ENCODE data around the gene FOXK1.
A peak's percentile ranks its signal among the peaks of the same experiment; 100 is the strongest.
"Not testable (repeated sequence)": the region's sequence is repeated elsewhere in the genome, so short reads cannot be mapped to it uniquely, and the experiment has no call there.

FOXK1 gene

DNA sequence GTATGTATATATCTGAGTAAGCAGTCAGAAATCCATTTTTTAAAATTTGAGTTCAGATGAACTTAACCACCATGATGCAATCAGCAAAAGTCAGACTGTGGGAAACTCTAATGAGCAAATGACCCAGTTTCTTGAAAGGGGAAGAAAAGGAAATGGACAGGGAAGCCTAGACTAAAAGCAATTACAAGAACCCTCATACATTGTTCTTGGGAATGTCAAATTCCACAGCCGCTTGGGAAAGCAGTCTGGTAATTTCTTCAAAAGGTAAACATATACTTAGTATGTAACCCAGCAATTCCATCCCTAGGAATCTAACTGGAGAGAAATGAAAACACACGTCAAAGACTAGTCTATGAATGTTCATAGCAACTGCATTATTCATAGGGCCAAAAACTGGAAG lies 16.4 kb upstream of the FOXK1 start:
- DNase-seq (ENCODE audit: extremely low read depth in 1 of 2, low read depth in 1 of 2) = no peak

DNA sequence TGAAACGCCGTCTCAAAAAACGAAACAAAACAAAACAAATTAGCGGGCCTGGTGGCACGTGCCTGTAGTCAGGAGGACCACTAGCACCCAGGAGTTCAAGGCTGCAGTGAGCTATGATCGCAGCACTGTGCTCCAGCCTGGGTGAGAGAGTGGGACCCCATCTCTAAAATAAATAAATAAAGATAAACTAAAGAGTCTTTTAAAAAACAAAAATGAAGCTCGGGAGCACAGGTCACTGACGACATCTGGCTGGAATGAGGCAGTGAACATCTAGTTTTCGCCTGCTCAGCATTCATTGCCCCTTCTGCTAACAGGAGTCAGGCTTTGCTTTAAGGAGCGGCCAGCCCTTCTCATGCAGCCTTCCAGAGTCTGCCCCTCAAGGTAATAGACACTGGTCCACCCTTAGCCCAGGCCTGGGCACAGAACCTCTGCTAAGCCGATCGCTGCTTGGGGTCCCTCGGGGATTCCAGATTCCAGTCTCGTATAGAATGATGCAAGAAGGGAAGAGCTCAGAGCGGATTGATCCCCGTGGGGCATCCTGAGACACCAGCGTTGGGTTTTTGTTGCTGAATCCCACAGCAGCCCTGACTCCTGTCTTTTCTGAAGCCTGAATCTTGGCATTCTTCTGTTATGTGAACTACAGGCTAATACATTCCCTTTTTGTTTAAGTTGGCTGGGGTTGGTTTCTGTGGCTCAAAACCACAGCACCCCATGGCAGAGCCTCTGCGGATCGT lies 14.2 kb upstream of the FOXK1 start:
- no peak for DNase-seq (ENCODE audit: extremely low read depth in 1 of 2, low read depth in 1 of 2)

GRCh38 chr7:4668510-4668847 lies 13.6 kb upstream of the FOXK1 start:
- no peak for DNase-seq (ENCODE audit: extremely low read depth in 1 of 2, low read depth in 1 of 2)

- no peak for DNase-seq (ENCODE audit: extremely low read depth in 1 of 2, low read depth in 1 of 2)
These were observed 11.3 kb upstream of the FOXK1 start for GRCh38 chr7:4670791-4671190.

DNA sequence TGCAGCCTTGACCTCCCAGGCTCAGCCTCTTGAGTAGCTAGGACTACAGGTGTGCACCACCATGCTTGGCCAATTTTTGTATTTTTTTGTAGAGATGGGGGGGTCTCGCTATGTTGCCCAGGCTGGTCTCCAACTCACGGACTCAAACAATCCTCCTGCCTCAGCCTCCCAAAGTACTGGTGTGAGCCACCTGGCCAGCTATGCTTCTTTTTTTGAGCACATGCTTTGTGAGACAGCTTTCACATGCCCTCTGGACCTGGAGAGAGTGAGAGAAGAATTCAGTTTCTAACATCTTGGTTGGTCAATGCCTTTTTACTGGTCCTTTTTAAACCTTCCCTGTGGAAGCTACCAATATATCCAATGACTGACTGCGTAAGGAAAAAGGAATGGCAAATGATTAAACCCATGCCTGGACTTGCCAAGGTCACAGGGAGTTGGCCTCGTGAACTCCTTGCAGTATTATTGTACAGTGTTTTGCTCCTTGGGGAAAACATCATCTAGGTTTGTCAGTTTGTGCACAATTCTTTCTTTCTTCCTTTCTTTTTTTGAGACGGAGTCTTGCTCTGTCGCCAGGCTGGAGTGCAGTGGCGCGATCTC lies 6.2 kb upstream of the FOXK1 start:
- DNase-seq (ENCODE audit: extremely low read depth in 1 of 2, low read depth in 1 of 2) = no peak

- not testable (repeated sequence) for DNase-seq (ENCODE audit: extremely low read depth in 1 of 2, low read depth in 1 of 2)
These were observed 4.6 kb upstream of the FOXK1 start for GRCh38 chr7:4677518-4677917.

GRCh38 chr7:4681218-4681851 lies 760 bp upstream of the FOXK1 start:
- DNase-seq (ENCODE audit: extremely low read depth in 1 of 2, low read depth in 1 of 2) = no peak

- peak in 1 of 2 donors; percentile 23 for DNase-seq (ENCODE audit: extremely low read depth in 1 of 2, low read depth in 1 of 2)
These were observed 537 bp downstream of the FOXK1 start for GRCh38 chr7:4682621-4683042.

DNA sequence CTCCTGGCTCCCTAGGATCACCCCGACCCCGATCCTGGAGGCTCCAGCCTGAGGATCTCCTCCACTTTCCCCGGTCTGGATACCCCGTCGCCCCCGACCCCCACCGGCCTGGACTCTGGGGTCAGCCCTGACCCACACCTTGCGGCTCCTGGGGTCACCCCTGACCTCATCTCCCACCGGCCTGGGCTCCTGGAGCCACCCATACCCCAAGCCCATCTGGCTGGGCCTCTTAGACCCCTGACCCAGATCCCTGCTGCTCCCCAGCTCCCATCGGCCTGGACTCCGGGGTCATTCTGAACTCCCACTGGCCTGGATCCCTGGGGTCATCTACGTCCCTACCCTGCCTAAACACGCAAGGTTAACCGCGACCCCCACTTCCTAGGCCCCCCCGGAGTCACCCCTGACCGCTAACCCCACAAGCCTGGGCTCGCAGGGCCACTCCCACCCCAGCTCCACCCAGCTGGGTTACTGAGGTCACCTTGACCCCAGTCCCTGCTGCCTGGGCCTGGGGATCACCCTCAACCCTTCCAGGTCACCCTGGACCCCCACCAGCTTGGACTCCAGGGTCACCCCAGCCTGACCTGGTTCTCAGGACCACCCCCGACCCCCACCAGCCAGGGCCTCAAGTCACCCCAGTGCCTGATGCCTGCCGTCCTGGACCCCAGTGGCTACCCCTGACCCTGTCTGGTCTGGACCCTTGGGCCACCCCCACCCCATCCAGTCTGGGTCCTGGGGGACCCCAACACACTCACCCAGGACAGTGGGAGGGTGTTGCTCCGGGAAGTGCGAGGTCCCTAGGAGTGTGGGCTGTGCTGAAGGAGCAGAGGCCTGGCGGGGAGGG lies 1.2 kb downstream of the FOXK1 start:
- no peak for DNase-seq (ENCODE audit: extremely low read depth in 1 of 2, low read depth in 1 of 2)

GRCh38 chr7:4683884-4684565 lies 1.9 kb downstream of the FOXK1 start:
- DNase-seq (ENCODE audit: extremely low read depth in 1 of 2, low read depth in 1 of 2) = no peak

GRCh38 chr7:4684846-4685245 lies 2.8 kb downstream of the FOXK1 start:
- no peak for DNase-seq (ENCODE audit: extremely low read depth in 1 of 2, low read depth in 1 of 2)

DNA sequence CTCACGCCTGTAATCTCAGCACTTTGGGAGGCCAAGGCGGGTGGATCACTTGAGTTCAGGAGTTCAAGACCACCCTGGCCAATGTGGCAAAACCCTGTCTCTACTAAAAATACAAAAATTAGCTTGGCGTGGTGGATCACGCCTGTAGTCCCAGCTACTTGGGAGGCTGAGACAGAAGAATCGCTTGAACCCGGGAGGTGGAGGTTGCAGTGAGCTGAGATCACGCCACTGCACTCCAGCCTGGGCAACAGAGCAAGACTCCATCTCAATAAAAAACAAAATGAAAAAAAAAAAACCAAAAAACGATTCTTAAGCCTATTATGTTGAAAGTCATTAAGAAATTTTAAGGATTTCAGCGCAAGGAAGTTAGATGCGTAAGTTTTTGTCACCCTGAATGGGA lies 3.6 kb downstream of the FOXK1 start:
- DNase-seq (ENCODE audit: extremely low read depth in 1 of 2, low read depth in 1 of 2) = not testable (repeated sequence)

- no peak for DNase-seq (ENCODE audit: extremely low read depth in 1 of 2, low read depth in 1 of 2)
These were observed 5.9 kb downstream of the FOXK1 start for GRCh38 chr7:4687956-4688355.

DNA sequence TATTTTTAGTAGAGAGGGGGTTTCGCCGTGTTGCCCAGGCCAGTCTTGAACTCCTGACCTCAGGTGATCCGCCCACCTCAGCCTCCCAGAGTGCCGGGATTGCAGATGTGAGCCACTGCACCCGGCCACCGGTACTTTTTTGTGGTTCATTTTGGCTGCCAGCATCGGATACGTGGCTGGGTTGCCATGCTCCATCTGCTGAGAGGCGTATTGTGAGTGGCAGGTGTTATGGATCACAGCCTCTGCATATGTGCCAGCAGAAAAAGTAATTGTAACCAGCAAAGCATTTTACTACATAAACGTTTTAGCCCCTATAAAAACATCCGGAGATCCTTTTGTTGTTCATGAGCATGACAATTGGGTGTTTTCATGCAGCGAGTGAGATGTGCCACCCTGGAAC lies 7.1 kb downstream of the FOXK1 start:
- no peak for DNase-seq (ENCODE audit: extremely low read depth in 1 of 2, low read depth in 1 of 2)

DNA sequence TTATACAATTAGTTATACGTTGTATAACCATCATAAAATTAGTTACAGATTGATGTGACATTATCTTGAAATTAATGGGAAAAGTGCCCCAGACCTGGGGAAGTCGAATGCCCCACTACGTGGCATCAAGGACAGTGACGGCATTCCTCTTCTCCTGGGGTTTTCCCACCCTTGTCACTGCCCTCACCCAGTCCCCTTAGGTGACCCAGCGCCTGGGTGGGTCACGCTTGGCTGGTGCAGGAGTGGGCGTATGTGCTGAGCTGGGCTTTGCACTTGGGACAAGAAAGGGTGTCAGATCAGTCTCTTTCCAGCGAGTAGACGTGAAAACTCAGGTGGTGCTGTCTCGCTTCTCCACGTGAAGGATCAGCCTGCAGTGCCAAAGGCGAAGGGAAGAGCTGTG lies 7.6 kb downstream of the FOXK1 start:
- DNase-seq (ENCODE audit: extremely low read depth in 1 of 2, low read depth in 1 of 2) = no peak

GRCh38 chr7:4690953-4691856 lies 9.1 kb downstream of the FOXK1 start:
- no peak for DNase-seq (ENCODE audit: extremely low read depth in 1 of 2, low read depth in 1 of 2)

DNA sequence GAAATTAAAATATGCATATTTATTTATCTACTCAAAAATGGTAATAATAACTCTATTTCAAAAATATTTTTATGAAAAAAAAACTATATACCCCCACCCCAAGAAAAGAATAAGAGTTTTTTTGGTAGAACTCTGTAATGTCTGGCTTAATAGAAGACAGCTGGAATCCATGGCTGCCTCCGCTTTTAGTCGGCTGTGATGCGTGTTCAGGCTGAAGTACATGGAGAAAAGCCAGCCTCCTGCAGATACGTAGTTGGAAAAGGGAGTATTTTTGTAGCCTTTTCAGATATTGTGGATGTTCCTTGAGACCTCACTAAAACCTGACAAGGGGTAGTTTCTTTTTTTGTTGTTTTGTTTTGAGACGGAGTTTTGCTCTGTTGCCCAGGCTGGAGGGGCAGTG lies 10.0 kb downstream of the FOXK1 start:
- DNase-seq (ENCODE audit: extremely low read depth in 1 of 2, low read depth in 1 of 2) = no peak

DNA sequence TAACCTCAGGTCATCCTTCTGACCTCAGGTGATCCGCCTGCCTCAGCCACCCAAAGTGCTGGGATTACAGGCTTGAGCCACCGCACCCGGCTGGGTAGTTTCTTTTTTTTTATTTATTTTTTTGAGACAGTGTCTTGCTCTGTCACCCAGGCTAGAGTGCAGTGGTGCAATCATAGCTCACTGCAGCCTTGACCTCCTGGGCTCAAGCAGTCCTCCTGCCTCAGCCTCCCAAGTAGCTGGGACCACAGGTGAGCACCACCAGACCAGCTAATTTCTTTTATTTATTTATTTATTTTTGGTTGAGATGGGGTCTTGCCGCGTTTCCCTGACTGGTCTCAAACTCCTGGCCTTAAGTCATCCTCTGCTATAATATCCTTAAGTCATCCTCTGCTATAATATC lies 10.5 kb downstream of the FOXK1 start:
- DNase-seq (ENCODE audit: extremely low read depth in 1 of 2, low read depth in 1 of 2) = not testable (repeated sequence)

- no peak for DNase-seq (ENCODE audit: extremely low read depth in 1 of 2, low read depth in 1 of 2)
These were observed 11.1 kb downstream of the FOXK1 start for GRCh38 chr7:4693152-4693551.

DNA sequence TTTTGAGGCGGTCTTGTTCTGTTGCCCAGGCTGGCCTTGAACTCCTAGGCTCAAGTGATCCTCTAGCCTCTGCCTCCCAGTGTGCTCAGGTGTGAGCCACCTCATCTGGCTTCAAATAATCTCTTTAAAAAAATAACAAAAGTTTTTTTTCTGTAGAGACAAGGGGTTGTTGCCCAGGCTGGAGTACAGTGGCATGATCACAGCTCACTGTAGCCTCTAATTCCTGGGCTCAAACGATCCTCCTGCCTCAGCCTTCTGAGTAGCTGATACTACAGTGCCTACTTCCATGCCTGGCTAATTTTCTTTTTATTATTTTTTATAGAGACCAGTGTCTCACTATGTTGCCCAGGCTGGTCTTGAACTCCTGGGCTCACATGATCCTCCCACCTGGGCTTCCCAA lies 11.7 kb downstream of the FOXK1 start:
- no peak for DNase-seq (ENCODE audit: extremely low read depth in 1 of 2, low read depth in 1 of 2)

All from stimulated activated CD8-positive, alpha-beta memory T cell treated with anti-CD3 and anti-CD28 coated beads, Interleukin-7, amount 100 ng/mL, for 48 hours (primary cell).